Stimulated activated CD4-positive, alpha-beta T cell treated with anti-CD3 and anti-CD28 coated beads, Interleukin-15, amount 100 ng/mL, for 48 hours (primary cell): Measurements from ENCODE around the gene FAM240A.

Experiments
- DNase-seq, 2 donors: peaks; one replicate each; pipeline ENCODE4 v3.0.0-alpha.2; 2020; ENCODE audit warnings: low read depth in 2 of 2

FAM240A gene

DNA sequence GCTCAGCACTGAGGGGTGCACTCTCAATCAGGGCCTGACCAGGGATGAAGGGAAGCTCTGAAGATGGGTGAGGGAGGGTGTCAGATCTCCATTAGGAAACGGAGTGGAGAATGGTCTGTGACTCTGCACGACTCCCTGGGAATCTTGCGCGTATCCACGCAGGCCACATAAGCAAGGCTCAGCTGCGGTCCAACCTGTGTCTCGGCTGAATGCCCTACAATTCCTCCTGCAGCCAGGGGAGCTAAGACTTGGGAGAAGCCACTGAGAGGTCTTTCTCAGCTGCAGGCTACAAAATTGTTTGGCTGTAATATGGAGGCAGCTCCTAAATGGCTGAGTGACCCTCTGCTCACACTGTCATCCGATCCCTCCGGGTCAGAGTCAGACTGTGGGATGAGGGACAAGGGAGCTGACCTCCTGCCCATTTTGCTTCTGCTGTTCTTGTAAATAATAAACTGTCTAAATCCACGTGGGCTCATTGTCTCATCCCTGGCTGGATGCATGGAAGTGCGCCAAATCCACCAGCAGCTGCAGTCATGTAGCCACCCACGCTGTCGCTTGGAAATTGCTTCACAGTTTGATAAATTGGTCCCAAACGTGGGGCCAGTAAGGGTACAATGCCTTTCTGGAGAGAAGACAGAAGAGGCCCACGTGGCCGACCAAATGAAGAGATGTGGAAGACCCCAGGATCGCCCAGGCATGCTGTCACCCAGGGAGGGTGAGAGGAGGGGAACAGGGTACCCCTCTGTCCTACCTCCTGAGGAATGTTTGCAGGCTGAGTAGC, 50.6 kb downstream of the FAM240A start:
- no peak for DNase-seq

DNA sequence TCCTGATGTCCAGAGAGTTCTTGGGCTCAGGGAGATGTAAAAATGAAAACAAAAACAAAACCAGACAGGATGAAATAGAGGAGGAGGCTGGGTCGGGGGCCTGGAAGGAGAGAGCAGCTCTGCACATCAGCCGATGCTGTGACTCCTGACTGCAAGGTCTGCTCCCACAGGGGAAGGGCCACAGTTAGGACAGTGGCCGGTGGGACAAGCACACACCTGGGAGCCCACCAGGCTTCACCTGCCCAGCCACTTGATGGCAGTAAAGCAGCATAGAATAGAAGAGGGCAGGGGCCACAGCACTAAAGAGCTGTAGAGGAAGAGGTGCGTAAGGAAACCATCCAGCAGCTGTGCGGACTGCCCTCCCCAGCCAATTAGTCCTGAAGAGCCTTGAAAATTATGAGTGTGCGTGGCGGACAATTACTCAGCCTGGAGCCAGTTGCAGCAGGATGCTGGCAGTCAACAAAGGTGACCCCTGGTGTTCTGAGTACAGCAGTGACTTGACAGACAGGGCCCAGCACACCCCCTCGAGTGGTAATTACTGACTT, 51.3 kb downstream of the FAM240A start:
- DNase-seq: no peak

DNA sequence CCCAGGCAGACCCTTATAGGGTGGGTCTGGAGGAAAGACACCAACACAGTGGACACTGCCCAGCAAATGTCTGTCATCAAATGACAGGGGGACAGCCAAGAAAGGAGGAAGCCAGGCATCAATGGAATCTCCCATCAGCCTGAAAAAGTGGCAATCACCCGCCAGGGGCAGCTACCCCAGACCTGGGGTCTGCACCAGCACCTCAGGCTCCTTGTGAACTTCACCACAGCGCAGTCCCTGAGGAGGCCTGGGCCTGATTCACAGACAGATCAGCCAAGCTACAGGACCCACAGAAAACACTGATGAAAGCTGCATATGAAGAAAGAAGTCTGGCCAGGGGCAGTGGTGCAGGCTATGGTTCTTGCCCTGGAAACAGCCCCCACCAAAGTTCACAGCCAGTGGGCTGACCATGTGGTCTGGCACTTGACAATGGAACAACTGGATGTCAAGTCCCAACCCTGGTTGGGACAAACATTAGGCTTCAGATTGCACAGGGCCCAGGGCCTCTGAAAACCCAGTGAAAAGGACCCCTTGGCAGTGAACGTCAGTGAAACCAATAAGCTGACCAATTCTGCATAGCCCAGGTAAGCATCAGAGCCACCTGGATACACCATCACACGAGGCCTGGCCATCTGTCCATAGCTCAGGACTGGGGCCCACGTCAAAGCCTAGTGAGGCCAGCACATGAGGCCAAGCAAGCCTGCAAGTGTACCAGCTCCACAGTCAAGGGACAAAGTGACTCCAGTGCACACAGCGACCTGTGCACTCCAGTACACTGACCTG, 52.1 kb downstream of the FAM240A start:
- no peak for DNase-seq

- no peak for DNase-seq
Measured at GRCh38 chr3:46664971-46665762, 52.8 kb downstream of the FAM240A start.

DNA sequence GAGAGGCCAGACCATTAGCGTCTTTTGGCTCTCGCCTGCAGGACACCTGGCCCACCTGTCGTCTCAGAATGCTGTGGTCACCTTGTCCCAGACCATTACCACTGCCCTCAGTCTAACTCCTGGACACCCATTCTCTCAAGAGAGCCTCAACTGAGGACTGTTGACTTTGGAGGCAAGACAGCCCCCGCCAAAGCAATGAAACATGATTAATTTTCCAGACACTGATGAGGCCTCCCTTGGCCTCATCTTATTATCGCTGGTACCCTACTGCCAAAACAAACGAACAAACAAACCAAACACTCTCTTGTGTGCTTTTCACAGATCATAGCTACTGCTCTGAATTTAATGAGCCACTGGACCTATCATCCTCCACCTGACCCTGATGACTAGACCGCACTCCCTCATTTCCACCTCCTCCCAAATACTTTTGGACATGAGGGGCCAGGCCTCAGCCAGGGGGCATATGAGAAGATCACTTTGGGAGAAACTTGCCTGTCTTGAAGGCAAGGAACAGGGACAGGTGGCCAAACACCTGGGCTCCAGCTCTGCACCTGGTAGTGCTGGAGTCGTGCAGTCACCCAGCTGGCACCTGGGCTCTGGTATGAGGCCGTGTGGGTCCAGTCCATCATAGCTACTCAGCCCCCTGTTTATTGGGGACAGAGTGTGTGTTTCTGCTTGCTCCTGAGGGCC, 53.6 kb downstream of the FAM240A start:
- no peak for DNase-seq

- DNase-seq: no peak
Measured at GRCh38 chr3:46666453-46666845, 54.1 kb downstream of the FAM240A start.

DNA sequence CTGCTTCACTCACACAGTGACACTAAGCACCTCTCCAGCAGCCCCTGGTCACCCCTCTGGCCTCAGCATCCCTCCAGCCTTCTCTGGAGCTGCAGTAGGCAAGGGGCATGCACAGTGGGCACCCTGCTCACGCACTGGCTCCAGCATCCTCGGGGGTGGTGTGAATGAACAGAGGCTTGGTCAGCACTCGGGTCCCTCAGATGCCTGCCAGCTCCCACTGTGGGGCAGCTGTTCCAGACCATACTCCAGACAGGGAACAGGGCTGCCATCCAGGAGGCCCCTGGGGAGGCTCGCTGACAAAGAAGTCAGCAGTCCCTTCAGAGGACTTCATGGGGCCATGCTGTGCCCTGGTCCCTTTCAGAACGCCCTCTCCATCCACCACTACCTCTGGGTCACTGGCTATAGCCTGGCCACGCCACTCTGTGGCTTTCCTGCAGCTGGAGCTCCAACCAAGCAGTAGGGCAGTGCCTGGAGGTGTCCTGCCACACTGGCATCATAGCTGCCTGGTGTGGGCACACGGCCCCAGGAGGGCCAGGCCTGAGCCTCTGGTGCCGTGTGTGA, 54.8 kb downstream of the FAM240A start:
- no peak for DNase-seq

- DNase-seq: no peak
Measured at GRCh38 chr3:46667657-46668056, 55.3 kb downstream of the FAM240A start.

DNA sequence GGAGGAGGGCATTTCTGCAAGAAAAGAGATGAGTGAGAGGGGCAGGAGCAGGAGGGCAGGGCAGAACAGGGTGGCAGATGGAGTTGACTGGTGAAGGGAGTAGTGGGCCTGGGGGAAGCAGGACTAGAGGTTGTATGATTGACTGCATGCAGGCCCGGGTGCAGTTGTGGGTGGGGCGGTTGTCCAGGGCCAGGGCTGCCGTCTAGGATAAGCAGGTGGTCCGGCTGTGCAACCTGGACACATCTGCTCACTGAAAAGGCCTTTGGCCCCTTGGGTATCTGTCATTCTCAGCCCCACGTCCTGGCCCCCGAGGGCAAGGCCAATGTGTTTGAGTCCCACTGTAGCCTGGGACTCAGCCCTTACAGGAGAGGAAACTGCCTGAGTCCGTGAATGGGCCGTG, 55.8 kb downstream of the FAM240A start:
- no peak for DNase-seq

DNA sequence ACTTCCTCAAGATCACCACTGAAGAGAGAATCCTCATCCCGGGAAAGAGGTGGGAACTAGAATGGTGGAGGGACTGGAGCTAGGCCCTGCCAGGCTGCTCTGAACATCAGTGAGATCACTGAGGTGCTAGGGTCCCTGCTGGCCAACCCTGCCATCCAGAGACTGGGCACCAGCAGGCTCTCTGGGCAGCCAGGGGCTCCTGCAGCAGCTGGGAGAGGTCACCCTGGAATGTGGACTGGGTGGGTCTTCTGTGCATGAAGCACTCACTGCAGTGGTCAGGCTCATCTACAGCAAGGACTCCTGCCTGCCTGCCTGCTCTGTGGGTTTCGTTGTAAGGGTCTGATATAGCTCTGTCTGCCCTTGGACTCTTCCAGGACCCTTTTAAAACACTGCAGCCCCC, 56.3 kb downstream of the FAM240A start:
- DNase-seq: no peak

- DNase-seq: no peak
Measured at GRCh38 chr3:46669191-46669999, 57.1 kb downstream of the FAM240A start.

GRCh38 chr3:46670000-46670890, 57.9 kb downstream of the FAM240A start:
- no peak for DNase-seq

GRCh38 chr3:46670891-46671427, 58.6 kb downstream of the FAM240A start:
- no peak for DNase-seq

DNA sequence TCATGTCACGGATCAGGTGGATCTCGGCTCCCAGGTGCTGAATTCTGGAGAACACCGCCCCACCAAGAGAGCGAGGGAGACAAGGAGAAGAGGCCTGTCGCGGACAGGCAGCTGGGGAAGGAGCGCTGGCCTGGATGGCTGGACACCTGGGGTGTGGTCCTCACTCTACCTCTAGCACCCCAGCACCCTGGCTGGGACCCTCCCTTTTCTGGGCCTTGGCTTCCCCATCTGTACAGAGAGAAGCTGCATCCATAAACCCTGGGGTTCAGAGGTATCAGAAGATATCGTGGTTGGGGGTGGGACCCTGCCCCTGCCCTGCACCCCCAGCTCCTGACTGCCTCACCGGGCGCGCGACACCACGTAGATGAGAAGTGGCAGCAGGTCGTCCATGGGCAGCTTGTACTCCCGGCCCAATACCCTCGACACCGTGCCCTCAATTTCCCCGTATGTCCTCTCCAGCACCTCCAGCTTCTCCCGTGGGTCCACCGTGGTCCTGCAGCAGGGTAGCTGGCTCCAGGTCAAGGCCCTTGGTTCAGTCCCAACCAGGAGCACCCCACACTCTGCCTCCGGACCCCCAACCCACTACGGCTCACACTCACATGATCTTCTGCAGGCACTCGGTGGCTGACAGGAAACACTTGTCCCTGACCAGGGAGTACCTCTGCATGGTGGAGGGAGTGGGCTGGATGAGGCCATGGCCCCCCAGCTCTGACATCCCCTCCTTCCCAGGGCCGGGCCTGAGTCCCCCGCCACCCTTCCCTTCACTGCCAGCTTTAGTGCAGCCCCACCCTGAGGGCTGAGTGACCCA, 59.4 kb downstream of the FAM240A start:
- no peak for DNase-seq

GRCh38 chr3:46672349-46672695, 60.0 kb downstream of the FAM240A start:
- no peak for DNase-seq

GRCh38 chr3:46673151-46674030, 61.1 kb downstream of the FAM240A start:
- DNase-seq: no peak
